Measurements from ENCODE around the gene MAP3K13. TPM values are rescaled to one million over a fixed set of nuclear protein-coding genes. Genes with fewer than 3 reads are reported as not detected.

MAP3K13 gene
- total RNA-seq, 4 donors from 2014 or later: 17.2 to 42.6 (median 31.9) TPM

DNA sequence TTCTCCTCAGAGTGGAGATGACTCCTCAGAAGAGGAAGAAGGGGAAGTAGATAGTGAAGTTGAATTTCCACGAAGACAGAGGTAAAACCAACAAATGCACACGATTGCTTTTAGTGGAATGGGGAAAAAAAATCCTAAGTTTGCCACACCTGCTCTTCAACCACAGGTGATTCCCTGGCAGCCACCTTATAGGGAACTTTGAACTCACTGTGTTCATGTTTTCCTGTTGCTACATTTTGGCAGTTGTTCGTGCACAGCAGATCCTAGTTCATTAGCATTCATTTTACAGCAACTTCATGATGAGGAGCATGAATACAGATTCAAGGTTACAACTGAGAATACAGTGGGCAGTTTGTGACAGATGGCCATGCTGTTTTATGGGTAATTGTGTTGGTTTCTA is 114.4 kb downstream of the MAP3K13 start:
- H3K27ac ChIP-seq: peak overlapping the region; percentile 10 to 48 (median 26)
- intact Hi-C loops (cut with DNase I; ENCODE audit: low total_unique reads) (no loop called here), in situ Hi-C loops (cut with MboI; ENCODE audit: low pct_ligation_motif_present in 1 of 4, low pct_unique_long_range_greater_than_20kb in 1 of 4, low sequenced_read_pairs in 3 of 4) (no loop called here)
- H3K9me3 ChIP-seq: no peaks in the 10 kb centered on the region
- 39 to 61% methylated on average over 3 of the region's 3 CpGs for WGBS, 2 donors (ENCODE audit: low coverage in 1 of 2)
- no peaks in the 10 kb centered on the region for H3K4me1 ChIP-seq
- TF ChIP-seq EP300 (IDR thresholded peaks at IDR 0.05; ENCODE audit: low read depth) (no peak), POLR2AphosphoS5 (IDR thresholded peaks at IDR 0.05) (no peak), POLR2A (IDR thresholded peaks at IDR 0.05) (no peak)
- TF ChIP-seq, protein P1, sequence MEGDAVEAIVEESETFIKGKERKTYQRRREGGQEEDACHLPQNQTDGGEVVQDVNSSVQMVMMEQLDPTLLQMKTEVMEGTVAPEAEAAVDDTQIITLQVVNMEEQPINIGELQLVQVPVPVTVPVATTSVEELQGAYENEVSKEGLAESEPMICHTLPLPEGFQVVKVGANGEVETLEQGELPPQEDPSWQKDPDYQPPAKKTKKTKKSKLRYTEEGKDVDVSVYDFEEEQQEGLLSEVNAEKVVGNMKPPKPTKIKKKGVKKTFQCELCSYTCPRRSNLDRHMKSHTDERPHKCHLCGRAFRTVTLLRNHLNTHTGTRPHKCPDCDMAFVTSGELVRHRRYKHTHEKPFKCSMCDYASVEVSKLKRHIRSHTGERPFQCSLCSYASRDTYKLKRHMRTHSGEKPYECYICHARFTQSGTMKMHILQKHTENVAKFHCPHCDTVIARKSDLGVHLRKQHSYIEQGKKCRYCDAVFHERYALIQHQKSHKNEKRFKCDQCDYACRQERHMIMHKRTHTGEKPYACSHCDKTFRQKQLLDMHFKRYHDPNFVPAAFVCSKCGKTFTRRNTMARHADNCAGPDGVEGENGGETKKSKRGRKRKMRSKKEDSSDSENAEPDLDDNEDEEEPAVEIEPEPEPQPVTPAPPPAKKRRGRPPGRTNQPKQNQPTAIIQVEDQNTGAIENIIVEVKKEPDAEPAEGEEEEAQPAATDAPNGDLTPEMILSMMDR (IDR thresholded peaks at IDR 0.05): no peak
- no peak for DNase-seq
- H3K4me3 ChIP-seq: no peak overlapping the region
- no peaks in the 10 kb centered on the region for H3K27me3 ChIP-seq
- H3K36me3 ChIP-seq: peaks cover 0 to 37% (median 12%) of the 10 kb centered on the region in 4 donors

DNA sequence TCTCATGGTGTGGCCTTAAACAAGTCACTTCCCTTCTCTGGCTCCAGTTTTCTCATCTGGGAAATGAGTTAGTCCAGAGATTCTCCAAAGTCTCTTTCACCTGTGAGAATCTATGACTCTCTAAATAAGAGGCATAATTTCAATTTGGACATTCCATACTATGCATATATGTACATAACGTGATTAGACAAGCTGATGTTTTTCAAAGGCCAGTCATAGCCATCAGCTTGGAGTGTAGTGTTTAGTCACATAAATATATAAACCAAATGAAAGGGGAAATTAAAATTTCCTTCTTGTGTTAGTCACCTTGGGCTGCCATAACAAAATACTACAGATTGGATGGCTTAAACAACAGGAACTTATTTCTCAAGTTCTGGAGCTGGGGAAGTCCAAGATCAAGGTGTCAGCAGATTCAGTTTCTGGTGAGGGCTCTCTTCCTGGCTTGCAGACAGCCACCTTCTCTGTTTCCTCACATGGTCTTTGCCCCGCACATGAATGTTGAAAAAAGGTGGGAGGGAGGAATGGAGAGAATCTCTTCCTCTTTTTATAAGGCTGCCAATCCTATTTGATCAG is 116.5 kb downstream of the MAP3K13 start:
- H3K27me3 ChIP-seq: no peaks in the 10 kb centered on the region
- 94 to 100% methylated on average over 2 of the region's 2 CpGs for WGBS, 2 donors (ENCODE audit: low coverage in 1 of 2)
- H3K4me3 ChIP-seq: no peak overlapping the region
- peaks cover 0 to 29% (median 4%) of the 10 kb centered on the region in 4 donors for H3K36me3 ChIP-seq
- no peak overlapping the region for H3K27ac ChIP-seq
- no peaks in the 10 kb centered on the region for H3K9me3 ChIP-seq
- intact Hi-C loops (cut with DNase I; ENCODE audit: low total_unique reads): no loop called here
- H3K4me1 ChIP-seq: no peaks in the 10 kb centered on the region
- in situ Hi-C loops (cut with MboI; ENCODE audit: low pct_ligation_motif_present in 1 of 4, low pct_unique_long_range_greater_than_20kb in 1 of 4, low sequenced_read_pairs in 3 of 4): no loop called here
- TF ChIP-seq EP300 (IDR thresholded peaks at IDR 0.05; ENCODE audit: low read depth) (no peak), POLR2AphosphoS5 (IDR thresholded peaks at IDR 0.05) (no peak), POLR2A (IDR thresholded peaks at IDR 0.05) (no peak)
- TF ChIP-seq, protein P1 (IDR thresholded peaks at IDR 0.05): no peak
- DNase-seq: no peak

DNA sequence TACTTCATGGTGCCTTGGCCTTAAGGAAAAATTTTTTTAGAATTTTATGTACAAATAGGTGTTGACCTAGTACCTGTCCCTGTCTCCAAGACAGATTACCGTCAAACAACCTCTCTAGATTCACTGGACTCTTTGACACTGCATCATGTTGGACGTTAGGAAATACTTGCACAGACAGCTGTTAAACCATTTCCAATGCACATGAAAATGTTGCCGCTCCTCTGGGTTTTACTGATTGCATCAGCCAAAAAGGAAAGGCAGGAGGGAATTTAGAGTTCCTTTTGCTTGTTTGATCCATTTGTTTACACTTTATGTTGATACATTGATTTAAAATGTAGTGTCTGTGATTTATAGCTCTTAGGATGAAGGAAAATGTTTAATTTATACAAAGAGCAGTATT is 121.4 kb downstream of the MAP3K13 start:
- Histone ChIP-seq H3K27ac (no peak overlapping the region), H3K4me1 (peaks cover 0 to 5% (median 1%) of the 10 kb centered on the region in 4 donors), H3K36me3 (peaks cover 0 to 23% (median 4%) of the 10 kb centered on the region in 4 donors), H3K27me3 (no peaks in the 10 kb centered on the region), H3K9me3 (no peaks in the 10 kb centered on the region), H3K4me3 (no peak overlapping the region)
- in situ Hi-C loops (cut with MboI; ENCODE audit: low pct_ligation_motif_present in 1 of 4, low pct_unique_long_range_greater_than_20kb in 1 of 4, low sequenced_read_pairs in 3 of 4) (no loop called here), intact Hi-C loops (cut with DNase I; ENCODE audit: low total_unique reads) (no loop called here)
- no peak for DNase-seq
- WGBS, 2 donors (ENCODE audit: low coverage in 1 of 2): 93 to 96% methylated on average over 3 of the region's 3 CpGs
- TF ChIP-seq POLR2A (IDR thresholded peaks at IDR 0.05) (no peak), POLR2AphosphoS5 (IDR thresholded peaks at IDR 0.05) (no peak), EP300 (IDR thresholded peaks at IDR 0.05; ENCODE audit: low read depth) (no peak)
- TF ChIP-seq, protein P1 (IDR thresholded peaks at IDR 0.05): no peak

DNA sequence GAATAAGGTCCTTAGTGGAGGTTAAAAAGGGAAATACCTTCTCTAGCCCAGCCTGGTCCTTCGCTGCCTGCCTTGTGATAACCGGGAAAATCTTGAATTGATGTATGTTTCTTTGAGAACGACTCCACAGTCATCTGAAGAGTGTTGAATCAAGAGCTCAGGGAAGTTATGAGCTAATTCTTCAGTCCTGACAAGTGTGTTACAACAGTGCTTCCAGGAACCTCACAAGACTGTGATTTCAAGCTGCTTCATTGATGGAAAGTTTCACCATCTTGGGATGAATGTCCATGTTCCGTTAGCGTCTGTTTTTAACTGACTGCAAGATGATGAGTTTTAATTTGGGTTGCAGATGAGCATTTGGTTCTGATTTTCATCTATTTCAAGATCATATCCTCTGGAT is 123.5 kb downstream of the MAP3K13 start:
- intact Hi-C loops (cut with DNase I; ENCODE audit: low total_unique reads): no loop called here
- Histone ChIP-seq H3K9me3 (no peaks in the 10 kb centered on the region), H3K4me3 (no peak overlapping the region), H3K27me3 (no peaks in the 10 kb centered on the region), H3K4me1 (peaks cover 0 to 12% (median 2%) of the 10 kb centered on the region in 4 donors), H3K27ac (no peak overlapping the region), H3K36me3 (peaks cover 0 to 14% (median 0%) of the 10 kb centered on the region in 4 donors)
- DNase-seq: no peak
- in situ Hi-C loops (cut with MboI; ENCODE audit: low pct_ligation_motif_present in 1 of 4, low pct_unique_long_range_greater_than_20kb in 1 of 4, low sequenced_read_pairs in 3 of 4): no loop called here
- TF ChIP-seq POLR2A (IDR thresholded peaks at IDR 0.05): no peak
- TF ChIP-seq, protein P1 (IDR thresholded peaks at IDR 0.05): no peak
- TF ChIP-seq POLR2AphosphoS5 (IDR thresholded peaks at IDR 0.05): no peak
- TF ChIP-seq EP300 (IDR thresholded peaks at IDR 0.05; ENCODE audit: low read depth): no peak
- 88 to 92% methylated on average over 5 of the region's 5 CpGs for WGBS, 2 donors (ENCODE audit: low coverage in 1 of 2)
